GF-D8 (cell line): ENCODE measurements around the gene ADAMTS2.

Source experiments
- DNase-seq: peaks from one replicate; lab custom pipeline; 2025; lab: John Stamatoyannopoulos, UW

ADAMTS2 gene

DNA sequence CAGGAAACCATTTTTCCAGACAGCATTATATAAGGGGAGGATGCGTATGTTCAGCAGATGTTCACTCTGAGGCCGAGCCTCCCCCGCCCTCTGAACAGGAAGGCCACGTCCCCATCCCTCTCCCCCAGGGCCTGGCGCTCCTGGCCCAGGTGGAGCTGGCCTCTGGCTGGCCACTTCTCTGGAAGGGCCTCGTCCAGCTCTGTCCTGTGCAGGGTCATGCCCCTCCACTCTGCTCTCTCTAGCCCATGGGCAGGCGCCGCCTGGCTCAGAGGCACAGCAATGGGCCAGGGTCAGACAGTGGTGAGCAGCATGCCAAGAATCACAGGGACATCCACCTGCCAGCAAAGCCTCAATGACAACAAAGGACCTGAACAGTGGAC is 34.2 kb downstream of the ADAMTS2 start:
- no peak for DNase-seq

DNA sequence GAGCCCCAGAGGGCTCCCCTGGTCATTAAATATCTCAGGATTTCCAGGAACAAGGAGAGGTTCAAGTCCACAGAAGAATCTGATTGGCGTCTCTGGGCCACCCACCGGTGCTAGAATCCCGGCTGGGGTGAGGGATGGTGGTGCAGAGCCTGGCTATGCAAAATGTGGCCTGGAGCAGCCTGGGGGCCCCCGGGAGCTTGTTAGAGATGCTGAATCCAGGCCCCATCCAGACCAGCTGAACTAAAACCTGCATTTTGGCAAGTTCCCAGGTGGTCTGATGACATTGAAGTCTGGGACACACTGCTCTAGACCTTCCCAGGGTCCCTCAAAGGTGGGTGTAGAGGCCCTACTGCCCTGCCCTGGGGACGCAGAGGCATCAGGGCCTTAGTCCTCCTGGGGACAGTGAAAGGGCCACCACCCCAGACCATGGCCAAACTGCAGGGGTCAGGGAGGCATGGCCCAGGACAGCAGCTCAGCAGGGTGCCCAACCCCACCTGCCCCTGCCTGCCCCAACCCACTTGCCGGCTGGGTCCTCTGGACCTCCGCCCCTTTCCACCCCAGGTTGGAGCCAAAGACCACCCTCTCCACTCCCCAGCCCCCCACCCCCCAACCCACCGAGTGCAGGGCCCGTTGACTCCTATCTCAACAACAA is 34.7 kb downstream of the ADAMTS2 start:
- no peak for DNase-seq

DNA sequence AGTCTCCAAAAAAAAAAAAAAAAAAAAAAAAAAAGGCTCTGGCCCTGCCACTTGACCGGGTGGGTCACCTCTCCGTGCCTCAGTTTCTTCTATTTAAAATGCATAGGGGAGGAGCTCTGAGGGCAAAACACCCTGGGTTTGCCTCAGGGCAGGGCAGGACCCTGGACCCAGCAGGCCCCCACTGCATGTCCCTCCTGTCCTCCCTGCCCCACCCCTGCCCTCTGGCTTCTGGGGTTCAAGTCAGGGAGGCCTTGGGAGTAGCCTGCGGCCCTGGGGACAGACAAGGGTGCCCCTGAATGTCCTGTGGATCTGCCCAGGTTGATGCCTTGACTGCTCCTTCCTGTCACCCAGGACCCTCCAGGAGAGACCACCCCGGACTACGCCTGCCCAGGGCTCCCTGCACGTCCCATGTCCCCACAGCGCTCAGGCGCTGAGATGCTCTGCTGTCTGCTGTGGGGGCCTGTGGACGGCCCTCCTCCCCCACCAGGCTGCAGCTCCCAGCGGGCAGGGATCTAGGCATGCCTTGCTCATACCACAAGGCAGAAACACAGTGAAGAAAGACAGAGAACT is 35.4 kb downstream of the ADAMTS2 start:
- DNase-seq: no peak

DNA sequence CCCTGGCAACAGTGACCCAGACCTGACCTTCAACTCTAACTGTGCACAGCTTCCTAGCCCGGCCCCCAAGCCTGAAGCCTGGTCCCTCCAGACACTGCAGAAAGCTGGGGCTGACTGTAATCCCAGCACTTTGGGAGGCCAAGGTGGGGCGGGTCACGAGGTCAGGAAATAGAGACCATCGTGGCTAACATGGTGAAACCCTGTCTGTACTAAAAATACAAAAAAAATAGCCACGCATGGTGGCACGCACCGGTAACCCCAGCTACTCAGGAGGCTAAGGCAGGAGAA is 35.9 kb downstream of the ADAMTS2 start:
- DNase-seq: no peak

DNA sequence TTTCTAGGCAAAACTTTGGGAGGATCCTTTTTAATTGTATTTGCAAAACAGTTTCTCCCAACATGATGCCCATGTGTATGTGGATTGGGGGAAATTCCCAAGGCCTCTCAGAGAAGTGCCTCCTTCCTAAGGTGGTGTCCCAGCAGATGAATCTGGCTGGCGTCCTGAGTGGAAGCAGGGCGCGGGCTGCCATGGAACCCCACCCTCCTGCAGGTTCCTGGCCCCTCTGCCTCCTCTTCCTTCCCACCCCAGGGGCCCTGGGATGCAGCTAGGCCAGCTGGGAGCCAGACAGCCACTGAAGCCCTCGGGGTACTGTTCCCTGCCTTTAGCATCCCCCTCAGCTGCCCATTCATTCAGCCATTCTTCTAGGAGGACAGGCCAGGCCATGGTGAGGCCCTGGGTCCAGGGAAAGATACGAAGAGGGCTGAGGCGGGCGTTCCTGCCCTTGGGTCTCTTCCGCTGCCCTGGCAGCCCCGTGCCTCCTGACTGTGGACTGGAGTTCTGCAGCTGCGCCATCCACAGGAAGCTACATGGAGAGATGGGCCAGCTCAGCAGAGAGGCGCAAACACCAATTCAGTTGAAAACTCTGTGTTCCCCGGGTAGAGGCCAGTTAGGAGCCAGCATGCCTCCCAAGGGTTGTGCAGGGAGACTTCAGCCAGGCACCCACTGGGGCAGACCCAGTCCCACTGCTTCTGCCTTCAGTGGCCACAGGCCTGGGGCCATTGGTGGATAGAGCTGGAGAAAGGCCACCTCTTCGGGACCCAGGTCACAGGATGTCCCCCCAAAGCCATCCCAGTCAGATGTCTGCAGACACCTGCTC is 36.5 kb downstream of the ADAMTS2 start:
- no peak for DNase-seq

DNA sequence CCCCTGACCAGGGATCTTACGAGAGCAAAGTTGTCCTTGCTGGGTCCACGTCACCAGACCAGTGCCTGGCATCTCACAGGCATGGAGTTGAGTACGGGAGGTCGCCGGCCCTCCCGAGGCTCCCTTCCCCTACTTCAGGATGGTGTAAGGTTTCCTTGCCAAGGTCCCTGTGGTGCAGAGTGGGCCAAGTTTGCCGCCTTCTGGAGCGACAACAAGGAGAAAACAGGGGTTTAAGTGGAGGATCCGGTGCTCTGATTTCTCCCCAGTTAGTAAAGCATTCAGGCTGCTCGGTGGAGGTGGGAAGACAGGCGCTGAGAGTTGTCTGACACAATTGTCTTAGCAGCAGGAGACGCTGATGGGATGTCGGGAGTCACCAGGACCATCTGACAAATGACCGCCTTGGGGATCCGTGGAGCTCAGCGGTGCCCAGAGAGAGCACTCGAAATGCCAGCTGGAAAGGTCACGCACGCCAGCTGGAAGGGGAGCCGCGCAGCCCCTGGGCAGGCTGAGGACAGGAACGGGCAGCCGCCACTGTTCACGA is 37.3 kb downstream of the ADAMTS2 start:
- DNase-seq: no peak

DNA sequence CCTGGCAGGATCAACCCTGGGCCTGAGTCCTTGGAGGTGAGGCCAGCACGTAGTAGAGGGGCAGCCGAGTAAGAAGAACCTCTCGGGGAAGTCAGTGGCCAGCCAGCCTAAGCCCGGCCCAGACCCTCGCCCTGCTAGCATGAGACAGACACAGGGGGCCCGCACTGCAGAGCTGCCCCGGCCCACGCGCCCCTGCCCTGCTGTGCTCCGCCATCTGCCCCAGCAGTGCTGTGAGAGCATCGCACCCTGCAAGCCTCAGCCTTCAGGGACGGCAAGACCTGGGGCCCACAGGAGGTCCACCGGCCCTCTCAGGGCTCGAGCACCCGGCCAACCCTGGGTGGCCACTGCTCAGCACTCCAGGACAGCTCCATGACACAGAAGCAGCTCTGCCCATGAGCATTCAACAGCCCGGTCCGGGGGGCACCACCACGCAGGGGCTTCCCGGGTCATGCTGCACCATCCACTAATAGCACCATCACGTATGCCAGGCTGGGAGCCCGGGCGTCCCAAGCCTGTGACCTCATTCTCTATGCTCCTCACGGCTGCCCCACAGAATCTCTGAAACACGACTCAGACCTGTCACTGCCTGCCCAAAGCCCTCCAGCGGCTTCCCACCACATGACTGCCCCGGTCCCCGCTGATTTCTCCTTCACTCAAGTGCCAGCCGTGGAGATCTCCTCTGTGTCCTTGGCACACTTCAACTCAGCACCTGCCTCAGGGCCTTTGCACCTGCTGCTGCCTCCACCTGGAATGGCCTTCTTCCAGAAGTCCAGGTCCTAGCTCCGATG is 38.1 kb downstream of the ADAMTS2 start:
- DNase-seq: no peak

DNA sequence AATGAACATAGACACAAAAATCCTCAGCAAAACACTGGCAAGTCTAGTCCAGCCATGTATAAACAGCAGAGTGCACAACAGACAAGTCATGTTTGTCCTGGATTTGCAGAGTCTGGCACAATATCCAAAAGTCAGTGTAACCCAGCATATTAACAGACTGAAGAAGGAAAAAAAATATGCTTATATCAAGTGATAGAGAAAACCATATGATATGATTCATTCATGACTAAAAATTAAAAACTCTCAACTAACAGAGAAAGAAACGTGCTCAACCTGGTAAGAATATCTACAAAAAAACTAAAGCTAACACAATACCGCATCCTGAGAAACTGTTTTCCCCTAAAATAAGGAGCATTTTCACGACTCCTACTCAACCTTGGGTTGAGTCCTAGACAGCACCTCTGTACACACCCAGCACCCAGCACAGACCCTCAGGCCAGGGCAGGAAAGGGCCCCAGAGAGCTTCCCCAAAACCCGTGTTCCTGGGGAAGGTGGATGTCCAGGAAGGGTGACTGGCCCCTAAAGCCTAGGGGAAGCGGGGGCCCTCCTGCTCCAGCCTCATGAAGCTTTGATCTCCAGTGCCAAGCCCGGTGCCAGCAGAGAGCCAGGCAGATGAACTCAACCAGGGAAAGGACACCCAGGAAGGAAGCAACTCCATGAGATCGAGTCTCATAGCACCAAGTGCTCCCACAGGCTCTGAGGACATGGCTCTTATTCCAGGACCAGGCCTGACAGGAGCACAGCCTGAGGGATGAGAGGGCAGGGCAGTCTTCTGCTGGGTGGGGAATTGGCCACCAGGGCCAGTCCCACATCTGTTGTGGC is 38.9 kb downstream of the ADAMTS2 start:
- DNase-seq: no peak

DNA sequence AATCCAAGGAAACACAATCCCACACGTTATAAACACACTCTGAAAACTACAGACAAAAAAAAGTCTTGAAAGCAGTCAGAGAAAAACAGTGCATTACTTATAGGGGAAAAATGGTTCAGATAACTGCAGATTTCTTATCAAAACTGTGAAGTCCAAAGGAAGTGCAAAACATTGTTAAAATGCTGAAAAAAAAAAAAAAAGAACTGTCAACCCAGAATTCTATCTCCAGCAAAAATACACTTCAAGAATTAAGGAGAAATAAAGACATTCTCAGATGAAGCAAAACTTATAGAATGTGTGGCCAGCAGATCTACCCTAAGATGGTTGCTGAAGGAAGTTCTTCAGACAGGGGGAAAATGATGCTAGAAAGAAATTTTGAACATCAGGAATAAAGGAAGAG is 40.4 kb downstream of the ADAMTS2 start:
- DNase-seq: no peak

DNA sequence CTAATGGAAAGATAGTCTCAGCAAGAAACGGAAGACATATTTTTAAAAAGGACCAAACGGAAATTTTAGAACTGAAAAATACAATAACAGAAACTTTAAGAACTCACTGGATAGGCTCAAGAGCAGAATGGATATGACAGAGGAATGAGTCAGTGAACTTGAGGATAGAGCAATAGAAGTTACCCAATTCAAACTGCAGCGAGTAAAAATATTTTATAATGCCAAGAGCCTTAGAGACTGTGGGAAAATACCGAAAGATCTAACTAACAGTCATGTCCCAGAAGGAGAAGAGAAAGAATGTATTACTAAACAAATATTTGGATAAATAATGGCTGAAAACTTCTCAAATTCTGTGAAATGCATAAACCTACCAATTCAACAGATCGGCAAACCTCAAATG is 40.8 kb downstream of the ADAMTS2 start:
- no peak for DNase-seq

DNA sequence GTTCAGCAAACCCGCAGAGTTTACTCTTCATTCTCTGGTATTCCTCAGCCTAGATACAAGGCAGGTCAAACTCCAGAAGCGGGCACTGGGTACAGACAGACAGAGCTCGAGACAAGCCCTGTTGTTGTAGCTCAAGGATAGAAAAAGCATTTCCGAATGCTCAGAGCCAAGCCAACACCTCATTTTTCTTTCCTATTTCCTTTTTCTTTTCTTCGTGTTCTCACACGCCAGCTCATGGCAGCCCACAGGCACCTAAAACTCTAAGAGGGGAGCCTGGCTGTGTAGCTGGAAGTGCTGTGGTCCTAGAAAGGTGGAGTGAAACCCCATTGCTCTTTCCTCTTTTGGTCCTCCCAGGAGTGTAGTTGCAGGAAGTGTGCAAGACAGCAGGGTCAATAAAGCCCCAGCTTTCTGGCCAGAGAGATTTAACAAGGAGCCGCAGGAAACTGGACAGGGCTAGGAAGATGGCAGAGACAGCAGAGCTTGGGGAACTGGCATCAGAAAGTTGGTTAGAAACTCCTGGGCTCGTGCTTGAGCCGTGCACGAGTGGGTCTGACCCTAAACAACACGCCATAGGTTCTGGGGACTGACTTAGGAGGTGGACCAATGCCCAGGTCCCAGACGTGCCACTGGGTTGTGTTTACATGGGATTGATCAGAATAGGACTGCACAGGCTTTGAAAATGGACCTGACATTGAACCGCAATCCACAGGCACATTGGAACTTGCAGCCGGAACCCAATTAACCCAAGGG is 41.6 kb downstream of the ADAMTS2 start:
- DNase-seq: no peak

DNA sequence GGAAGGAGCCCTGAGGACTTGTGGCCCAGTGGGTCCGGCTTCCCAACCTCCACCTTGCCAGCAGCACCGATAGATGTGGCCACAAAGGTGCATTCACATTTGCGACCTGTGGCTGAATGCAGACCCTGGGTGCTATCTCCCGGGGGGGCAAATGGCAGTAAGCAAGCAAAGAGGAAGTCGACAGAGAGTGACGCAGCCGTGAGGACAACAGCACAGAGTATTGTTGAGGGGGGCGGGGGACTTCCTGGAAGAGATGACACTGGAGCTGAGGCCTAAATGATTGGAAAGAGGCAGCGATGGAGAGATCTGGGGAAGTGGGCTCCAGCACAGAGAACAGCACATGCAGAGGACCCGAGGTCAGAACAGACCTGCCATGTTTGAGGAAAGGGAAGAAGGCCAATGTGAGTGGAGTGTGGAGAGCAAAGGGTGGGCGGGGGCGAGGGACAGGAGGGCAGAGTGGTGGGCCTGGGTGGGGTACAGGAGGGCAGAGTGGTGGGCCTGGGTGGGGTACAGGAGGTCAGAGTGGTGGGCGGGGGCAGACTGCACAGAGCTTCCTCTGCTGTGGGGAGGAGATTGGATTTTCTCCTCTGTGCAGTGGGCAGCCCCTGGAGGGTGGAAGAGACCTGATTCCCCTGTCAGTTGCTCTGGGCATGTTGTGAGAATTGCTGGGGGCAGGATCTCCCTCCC is 42.6 kb downstream of the ADAMTS2 start:
- DNase-seq: no peak

DNA sequence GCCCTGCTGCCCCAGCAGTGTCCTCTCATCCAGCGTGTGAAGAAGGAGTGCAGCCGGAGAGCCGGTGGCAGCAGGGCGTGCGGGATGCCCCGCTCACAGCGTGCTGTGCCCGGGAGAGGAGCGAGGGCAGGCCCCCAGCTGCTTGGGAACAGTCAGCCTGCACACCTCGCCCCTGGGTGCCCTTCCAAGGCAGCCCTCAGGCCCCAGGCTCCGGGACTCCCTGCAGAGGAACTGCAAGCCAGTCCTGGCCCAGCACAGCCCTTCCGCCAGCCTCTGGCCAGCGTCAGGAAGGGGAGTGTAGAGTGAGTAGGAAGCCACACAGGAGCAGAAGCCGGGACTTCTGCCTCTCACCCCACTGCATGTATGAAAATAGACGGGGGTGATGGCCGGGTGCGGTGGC is 43.5 kb downstream of the ADAMTS2 start:
- DNase-seq: no peak

DNA sequence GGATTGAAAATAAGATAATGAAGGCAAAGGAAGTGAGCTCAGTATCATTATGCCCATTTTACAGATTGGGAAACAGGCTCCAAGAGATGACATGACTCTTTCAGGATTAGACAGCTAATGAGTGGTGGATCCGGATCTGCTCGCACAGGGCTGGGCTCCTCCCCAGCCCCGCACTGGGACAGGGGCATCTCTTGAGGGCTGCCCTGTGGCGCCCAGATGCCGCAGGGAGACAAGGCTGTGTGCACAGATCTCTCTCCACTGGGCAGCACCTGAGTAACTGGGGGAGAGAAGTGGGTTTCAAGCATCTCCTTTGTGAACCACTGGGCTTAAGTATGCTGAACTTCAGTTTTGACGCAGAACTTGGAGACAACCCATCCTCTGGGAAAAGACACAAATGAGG is 43.9 kb downstream of the ADAMTS2 start:
- DNase-seq: no peak

DNA sequence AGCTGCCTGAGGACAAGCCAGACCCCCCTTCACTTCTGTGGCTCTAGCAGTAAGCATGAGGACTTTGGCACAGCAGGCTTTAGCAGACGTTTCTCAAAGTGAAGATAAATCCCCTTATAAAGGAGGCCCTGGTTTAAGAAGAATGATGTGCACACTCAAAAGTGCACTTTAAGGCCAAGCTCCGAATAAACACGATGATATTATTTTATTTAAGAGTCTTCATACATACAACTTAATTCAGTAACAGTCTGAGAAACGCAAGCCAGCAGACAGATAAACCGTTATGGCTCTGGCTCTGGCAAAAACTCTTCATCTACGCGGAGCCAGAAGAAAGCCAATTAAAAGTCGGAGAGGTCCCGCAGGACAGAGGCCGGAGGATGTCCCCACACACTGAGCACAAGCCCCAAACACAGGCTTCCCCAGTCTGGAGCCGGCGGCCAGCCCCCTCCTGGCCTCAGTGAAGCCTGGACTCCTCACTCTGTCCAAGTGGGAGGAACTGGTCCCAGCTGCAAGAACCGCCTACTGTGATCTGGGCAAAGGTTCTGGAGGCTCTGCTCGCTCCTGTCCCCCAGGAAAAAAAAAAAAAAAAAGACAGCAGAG is 44.6 kb downstream of the ADAMTS2 start:
- DNase-seq: no peak

DNA sequence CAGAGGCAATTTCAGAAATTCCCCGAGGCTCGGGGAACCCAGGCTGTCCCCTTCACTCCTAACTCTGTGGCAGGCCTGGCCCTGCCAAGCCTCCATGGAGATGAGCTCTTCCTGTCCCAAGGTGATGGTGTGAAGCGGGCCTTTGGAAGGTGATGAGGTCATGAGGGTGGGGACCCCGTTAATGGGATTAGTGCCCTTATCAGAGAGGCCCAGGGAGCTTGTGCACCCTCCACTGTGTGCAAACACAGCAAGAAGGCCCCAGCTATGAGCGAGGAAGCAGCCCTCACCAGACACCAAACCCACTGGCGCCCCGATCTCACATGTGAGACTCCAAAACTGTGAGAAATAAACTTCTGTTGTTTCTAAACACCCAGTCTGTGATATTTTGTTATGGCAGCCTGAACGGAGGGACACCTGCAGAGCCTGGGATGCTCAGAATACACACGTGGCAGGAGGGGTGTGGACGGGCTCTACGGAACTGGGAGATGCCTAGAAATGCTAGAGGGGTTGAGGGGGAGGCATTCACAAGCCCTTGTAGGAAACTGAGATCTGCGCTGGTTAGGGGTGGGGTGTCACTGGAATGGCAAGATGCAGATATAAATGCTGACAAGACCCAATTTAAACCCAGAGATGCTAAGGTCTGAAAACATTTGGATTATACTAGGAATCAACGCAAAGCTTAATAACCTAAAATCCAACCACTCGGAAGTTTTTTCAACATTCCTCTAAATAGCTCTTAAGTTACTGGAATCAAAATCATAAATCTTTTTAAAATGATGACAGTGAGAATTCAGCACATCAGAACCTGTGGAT is 46.9 kb downstream of the ADAMTS2 start:
- no peak for DNase-seq

DNA sequence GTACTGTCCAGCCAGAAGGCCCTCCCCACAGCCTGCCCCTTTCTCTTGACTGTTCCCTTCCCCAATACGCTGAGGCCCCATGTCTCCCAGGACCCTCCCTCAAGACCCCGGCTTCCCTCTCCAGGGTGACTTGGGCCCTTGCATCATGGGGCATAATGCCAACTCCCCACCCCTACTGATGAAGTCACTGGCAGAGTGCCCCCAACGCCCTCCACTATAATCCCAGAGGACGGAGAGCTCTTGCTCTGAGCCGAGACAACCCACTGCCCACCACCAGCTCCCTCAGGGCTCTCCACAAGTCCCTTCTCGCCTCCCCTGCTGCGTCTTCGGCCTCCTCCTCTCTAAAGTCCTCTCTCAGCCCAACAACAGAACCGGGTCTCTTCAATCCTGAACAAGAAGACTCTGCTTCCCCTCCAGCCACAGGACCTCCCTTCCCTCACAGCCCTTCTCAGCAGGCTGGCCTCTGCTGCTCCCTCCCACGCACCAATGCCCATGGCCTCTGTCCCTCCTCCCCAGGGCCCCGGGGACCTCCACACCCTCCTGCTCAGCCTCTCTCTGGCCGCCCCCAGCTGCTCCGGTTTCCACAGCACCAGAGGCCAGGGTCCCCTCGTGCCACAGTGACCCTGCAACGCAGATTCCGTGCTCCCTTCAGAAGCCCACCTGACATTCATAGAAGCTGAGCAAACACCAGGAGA is 47.6 kb downstream of the ADAMTS2 start:
- no peak for DNase-seq

DNA sequence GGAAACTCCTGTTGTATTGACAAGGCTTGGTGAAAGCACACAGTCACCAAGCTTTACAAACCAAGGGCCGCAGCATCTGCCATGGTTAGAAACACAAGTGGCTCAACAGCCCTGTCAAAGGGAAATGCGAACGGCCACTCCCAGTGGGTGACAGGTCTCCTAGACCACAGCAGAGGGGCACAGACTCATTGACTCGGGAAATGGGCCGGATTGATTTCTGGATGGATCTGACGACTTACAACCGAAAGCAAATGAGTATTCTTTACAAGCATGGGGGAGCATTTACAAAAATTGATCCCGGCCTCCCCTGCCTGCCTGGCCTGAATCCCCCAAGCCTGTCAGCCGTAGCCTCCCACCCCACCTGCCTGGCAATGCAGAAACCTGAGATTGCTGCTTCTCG is 48.2 kb downstream of the ADAMTS2 start:
- no peak for DNase-seq
